Hypothalamus (tissue), 51 donors: ENCODE measurements around the gene NOP14.
A peak's percentile ranks its signal among the peaks of the same experiment; 100 is the strongest.
"Not testable (repeated sequence)": the region's sequence is repeated elsewhere in the genome, so short reads cannot be mapped to it uniquely, and the experiment has no call there.

Experiments
- DNase-seq, 51 donors: peaks; one replicate each; lab custom pipeline; 2025; lab: John Stamatoyannopoulos, UW

Gene NOP14

GRCh38 chr4:2962614-2963174 is 512 bp downstream of the NOP14 start:
- DNase-seq, result peak in 20 of 51 donors; percentile 27 to 79 (median 56)

GRCh38 chr4:2961811-2962441 is 1.3 kb downstream of the NOP14 start:
- no peak for DNase-seq

GRCh38 chr4:2961421-2961810 is 1.8 kb downstream of the NOP14 start:
- no peak for DNase-seq

GRCh38 chr4:2960450-2960849 is 2.8 kb downstream of the NOP14 start:
- not testable (repeated sequence) for DNase-seq

- no peak for DNase-seq
Observed at GRCh38 chr4:2958446-2958845, 4.8 kb downstream of the NOP14 start.

GRCh38 chr4:2955186-2956044 is 7.8 kb downstream of the NOP14 start:
- DNase-seq, result not testable (repeated sequence)

- DNase-seq, result no peak
Observed at GRCh38 chr4:2954358-2955185, 8.6 kb downstream of the NOP14 start.

- DNase-seq, result no peak
Observed at GRCh38 chr4:2953496-2953895, 9.7 kb downstream of the NOP14 start.

GRCh38 chr4:2950221-2950989 is 12.8 kb downstream of the NOP14 start:
- DNase-seq, result no peak

- no peak for DNase-seq
Observed at GRCh38 chr4:2949782-2950125, 13.5 kb downstream of the NOP14 start.

GRCh38 chr4:2948895-2949781 is 14.1 kb downstream of the NOP14 start:
- peak in 6 of 51 donors; percentile 30 to 50 (median 40) for DNase-seq

GRCh38 chr4:2947926-2948325 is 15.3 kb downstream of the NOP14 start:
- DNase-seq, result no peak

- no peak for DNase-seq
Observed at GRCh38 chr4:2946812-2947600, 16.2 kb downstream of the NOP14 start.

GRCh38 chr4:2945619-2946604 is 17.3 kb downstream of the NOP14 start:
- not testable (repeated sequence) for DNase-seq

GRCh38 chr4:2944586-2945526 is 18.4 kb downstream of the NOP14 start:
- DNase-seq, result no peak

GRCh38 chr4:2944091-2944482 is 19.1 kb downstream of the NOP14 start:
- no peak for DNase-seq
